Measurements from ENCODE around the gene CDH13. TPM values are rescaled to one million over a fixed set of nuclear protein-coding genes. Genes with fewer than 3 reads are reported as not detected.

The CDH13 gene
- total RNA-seq, 1 donor from 2014 or later: 14.3 TPM

DNA sequence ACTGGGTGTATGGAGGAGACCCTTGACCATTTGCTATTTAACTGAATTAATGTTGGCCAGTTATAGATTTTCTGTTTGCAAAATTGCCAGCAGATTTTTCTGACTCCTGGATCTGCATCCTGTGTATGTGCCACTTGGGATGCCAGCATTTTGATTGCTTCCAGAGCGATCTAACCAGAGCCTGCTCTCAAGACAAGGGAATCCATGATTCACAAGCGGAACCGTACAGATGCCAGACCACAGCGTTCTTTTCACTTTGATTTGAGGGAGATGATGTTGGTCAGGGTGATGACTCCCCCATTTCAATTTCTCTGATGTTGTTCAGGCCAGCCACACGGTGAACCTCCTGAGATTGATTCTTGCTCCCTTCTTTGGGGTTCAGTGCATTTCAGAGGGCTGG lies 228.7 kb downstream of the CDH13 start:
- DNase-seq (no peak), ATAC-seq (no peak)
- H3K4me1 ChIP-seq: no peaks in the 10 kb centered on the region
- no peaks in the 10 kb centered on the region for H3K9me3 ChIP-seq
- H3K27ac ChIP-seq: no peak overlapping the region
- TF ChIP-seq, protein P1, sequence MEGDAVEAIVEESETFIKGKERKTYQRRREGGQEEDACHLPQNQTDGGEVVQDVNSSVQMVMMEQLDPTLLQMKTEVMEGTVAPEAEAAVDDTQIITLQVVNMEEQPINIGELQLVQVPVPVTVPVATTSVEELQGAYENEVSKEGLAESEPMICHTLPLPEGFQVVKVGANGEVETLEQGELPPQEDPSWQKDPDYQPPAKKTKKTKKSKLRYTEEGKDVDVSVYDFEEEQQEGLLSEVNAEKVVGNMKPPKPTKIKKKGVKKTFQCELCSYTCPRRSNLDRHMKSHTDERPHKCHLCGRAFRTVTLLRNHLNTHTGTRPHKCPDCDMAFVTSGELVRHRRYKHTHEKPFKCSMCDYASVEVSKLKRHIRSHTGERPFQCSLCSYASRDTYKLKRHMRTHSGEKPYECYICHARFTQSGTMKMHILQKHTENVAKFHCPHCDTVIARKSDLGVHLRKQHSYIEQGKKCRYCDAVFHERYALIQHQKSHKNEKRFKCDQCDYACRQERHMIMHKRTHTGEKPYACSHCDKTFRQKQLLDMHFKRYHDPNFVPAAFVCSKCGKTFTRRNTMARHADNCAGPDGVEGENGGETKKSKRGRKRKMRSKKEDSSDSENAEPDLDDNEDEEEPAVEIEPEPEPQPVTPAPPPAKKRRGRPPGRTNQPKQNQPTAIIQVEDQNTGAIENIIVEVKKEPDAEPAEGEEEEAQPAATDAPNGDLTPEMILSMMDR (IDR thresholded peaks at IDR 0.05): no peak
- H3K36me3 ChIP-seq: no peaks in the 10 kb centered on the region
- intact Hi-C loops (cut with DNase I): no loop called here
- no peaks in the 10 kb centered on the region for H3K27me3 ChIP-seq (ENCODE audit: low read depth)
- no peak overlapping the region for H3K4me3 ChIP-seq

GRCh38 chr16:82857693-82858365 lies 231.1 kb downstream of the CDH13 start:
- Histone ChIP-seq H3K36me3 (no peaks in the 10 kb centered on the region), H3K27me3 (ENCODE audit: low read depth) (no peaks in the 10 kb centered on the region), H3K9me3 (no peaks in the 10 kb centered on the region), H3K4me3 (no peak overlapping the region), H3K27ac (no peak overlapping the region), H3K4me1 (no peaks in the 10 kb centered on the region)
- ATAC-seq (no peak), DNase-seq (no peak)
- TF ChIP-seq, protein P1 (IDR thresholded peaks at IDR 0.05): no peak
- intact Hi-C loops (cut with DNase I): no loop called here

DNA sequence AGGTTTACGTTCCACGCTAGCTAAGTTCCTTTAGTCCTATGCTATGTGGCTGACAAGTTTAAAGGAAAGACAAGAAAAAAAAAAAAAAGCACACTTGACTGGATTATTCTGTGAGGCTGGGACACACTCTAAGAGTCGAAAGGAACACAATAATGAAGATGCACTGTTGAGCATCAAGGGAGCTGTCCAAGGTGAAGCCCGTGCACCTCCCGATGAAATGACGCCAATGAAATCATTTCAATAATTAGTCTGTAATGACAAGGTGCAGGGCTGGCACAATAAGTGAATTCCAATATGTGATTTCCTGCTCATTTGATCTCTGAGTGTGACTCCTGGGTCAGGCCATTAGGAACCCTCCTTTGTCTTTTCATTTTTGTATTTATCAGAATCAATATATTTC lies 232.9 kb downstream of the CDH13 start:
- H3K4me1 ChIP-seq: no peaks in the 10 kb centered on the region
- no peaks in the 10 kb centered on the region for H3K27me3 ChIP-seq (ENCODE audit: low read depth)
- TF ChIP-seq, protein P1 (IDR thresholded peaks at IDR 0.05): no peak
- ATAC-seq (no peak), DNase-seq (no peak)
- H3K4me3 ChIP-seq: no peak overlapping the region
- no peaks in the 10 kb centered on the region for H3K36me3 ChIP-seq
- no peak overlapping the region for H3K27ac ChIP-seq
- no peaks in the 10 kb centered on the region for H3K9me3 ChIP-seq
- intact Hi-C loops (cut with DNase I): no loop called here

DNA sequence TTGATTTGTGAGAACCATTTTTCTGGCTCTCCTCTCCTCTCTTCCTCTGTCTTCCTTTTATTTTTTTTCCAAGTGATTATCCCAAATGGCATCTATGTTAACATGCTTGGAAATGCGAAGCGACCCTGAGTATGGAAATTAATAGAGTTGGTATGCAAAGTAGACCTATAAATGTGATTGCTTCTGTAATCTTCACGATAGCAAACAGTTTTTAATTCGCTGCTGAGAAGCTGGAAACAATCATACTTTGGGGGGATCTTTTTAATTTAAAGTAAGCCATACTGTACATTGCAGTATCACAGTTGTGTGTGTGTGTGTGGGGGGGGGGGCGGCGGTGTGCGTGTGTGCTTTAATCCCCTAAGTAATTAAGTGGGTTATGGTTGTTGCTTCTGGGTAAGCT lies 233.3 kb downstream of the CDH13 start:
- no peaks in the 10 kb centered on the region for H3K27me3 ChIP-seq (ENCODE audit: low read depth)
- no peaks in the 10 kb centered on the region for H3K9me3 ChIP-seq
- no peaks in the 10 kb centered on the region for H3K4me1 ChIP-seq
- intact Hi-C loops (cut with DNase I): no loop called here
- ATAC-seq: no peak
- H3K36me3 ChIP-seq: no peaks in the 10 kb centered on the region
- TF ChIP-seq, protein P1 (IDR thresholded peaks at IDR 0.05): no peak
- no peak overlapping the region for H3K27ac ChIP-seq
- no peak overlapping the region for H3K4me3 ChIP-seq
- no peak for DNase-seq

DNA sequence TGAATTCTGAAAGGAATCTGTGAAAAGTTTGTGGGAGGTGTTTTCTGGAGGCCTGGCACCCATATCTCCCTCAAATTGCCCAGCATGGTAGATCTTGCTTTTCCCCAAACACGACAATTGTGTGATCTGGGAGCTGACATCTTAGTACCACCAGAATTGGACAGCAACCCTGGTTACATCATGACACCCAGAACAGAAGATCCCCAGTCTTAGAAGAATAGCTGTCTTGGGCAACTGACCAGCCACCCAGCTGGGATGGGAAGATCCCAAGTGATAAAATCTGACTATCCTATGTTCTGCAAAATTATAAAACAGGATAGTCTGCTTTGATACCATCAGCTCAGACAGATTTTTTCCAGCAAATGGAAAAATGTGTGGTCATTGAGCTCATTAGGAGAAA lies 235.3 kb downstream of the CDH13 start:
- DNase-seq: no peak
- no peak overlapping the region for H3K4me3 ChIP-seq
- no peak for ATAC-seq
- no peaks in the 10 kb centered on the region for H3K4me1 ChIP-seq
- H3K27ac ChIP-seq: no peak overlapping the region
- H3K9me3 ChIP-seq: no peaks in the 10 kb centered on the region
- intact Hi-C loops (cut with DNase I): no loop called here
- H3K36me3 ChIP-seq: no peaks in the 10 kb centered on the region
- TF ChIP-seq, protein P1 (IDR thresholded peaks at IDR 0.05): no peak
- no peaks in the 10 kb centered on the region for H3K27me3 ChIP-seq (ENCODE audit: low read depth)
